ENCODE measurements around the gene TSPAN4. TPM values are rescaled to one million over a fixed set of nuclear protein-coding genes. Genes with fewer than 3 reads are reported as not detected.

The TSPAN4 gene
- total and polyA plus RNA-seq, 4 donors = 27.2 to 151 (median 78.6) TPM

GRCh38 chr11:829176-829846 lies 13.3 kb upstream of the TSPAN4 start:
- no peak for DNase-seq (ENCODE audit: low read depth in 4 of 6, low spot score in 6 of 6)
- peak overlapping the region; percentile 25 for H3K27ac ChIP-seq (ENCODE audit: low read depth, low read length)
- peaks cover 75% of the 10 kb centered on the region for H3K27me3 ChIP-seq (ENCODE audit: control insufficient read depth, insufficient read depth, low read length)
- H3K36me3 ChIP-seq (ENCODE audit: control insufficient read depth, insufficient read depth, low read length) = peaks cover 29% of the 10 kb centered on the region
- peak overlapping the region; percentile 12 for H3K4me3 ChIP-seq (ENCODE audit: low read depth, low read length)
- 17% methylated on average over 40 of the region's 40 CpGs for WGBS (ENCODE audit: insufficient coverage)
- peaks cover 81% of the 10 kb centered on the region for H3K4me1 ChIP-seq (ENCODE audit: control insufficient read depth, insufficient read depth, low read length)
- H3K9me3 ChIP-seq (ENCODE audit: control insufficient read depth, insufficient read depth, low read length) = no peaks in the 10 kb centered on the region

DNA sequence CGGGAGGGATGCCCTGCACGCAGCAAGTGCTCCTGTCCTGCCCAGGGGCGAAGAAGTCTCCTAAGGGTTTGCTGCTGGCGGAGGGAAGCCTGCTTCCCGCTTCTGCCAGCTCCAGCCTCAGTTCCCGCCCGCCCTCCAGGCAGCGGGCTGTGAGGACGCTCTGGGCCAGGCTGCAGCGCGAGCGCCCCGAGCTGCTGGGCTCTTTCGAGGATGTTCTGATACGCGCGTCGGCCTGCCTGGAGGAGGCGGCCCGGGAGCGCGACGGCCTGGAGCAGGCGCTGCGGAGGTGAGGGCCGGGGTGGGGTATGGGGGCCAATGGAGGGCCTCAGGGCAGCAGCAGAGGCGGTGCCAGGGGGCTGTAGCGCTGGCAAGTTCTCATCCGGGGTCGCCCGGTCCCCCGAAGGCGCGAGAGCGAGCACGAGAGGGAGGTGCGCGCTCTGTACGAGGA lies 12.8 kb upstream of the TSPAN4 start:
- H3K4me1 ChIP-seq (ENCODE audit: control insufficient read depth, insufficient read depth, low read length) = peaks cover 82% of the 10 kb centered on the region
- no peaks in the 10 kb centered on the region for H3K9me3 ChIP-seq (ENCODE audit: control insufficient read depth, insufficient read depth, low read length)
- WGBS (ENCODE audit: insufficient coverage) = 2% methylated on average over 39 of the region's 39 CpGs
- no peak for DNase-seq (ENCODE audit: low read depth in 4 of 6, low spot score in 6 of 6)
- peak overlapping the region; percentile 12 for H3K4me3 ChIP-seq (ENCODE audit: low read depth, low read length)
- H3K27ac ChIP-seq (ENCODE audit: low read depth, low read length) = no peak overlapping the region
- peaks cover 72% of the 10 kb centered on the region for H3K27me3 ChIP-seq (ENCODE audit: control insufficient read depth, insufficient read depth, low read length)
- H3K36me3 ChIP-seq (ENCODE audit: control insufficient read depth, insufficient read depth, low read length) = peaks cover 29% of the 10 kb centered on the region

DNA sequence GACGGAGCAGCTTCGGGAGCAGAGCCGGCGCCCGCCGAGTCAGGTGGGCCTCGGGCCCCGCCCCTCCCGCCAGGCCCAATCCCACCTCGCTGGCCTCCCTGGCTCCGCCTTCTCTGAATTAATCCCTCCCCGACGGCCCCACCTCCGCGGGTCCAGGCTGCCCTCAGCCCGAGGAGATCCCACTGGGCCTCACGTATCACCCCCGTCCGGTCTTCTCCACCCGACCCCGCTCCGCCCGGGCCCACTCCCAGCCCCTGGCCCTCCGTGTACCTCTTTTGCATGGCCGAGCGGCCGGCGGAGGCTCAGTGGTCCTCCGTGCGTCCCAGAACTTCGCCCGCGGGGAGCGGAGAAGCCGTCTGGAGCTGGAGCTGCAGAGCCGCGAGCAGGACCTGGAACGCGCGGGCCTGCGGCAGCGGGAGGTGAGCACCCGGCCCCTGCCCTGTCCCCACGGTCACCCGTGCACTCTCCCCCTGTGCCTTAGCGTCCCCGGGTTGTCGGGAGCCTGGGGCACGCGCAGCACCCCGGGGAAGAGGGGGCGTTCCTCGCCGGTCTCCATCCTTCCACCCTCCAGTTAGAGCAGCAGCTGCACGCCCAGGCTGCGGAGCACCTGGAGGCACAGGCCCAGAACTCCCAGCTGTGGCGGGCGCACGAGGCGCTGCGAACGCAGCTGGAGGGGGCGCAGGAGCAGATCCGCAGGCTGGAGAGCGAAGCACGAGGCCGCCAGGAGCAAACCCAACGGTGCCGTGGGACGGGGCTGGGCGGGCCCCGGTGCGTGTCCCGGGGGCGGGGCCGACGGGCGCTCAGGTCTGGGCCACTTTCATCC lies 12.1 kb upstream of the TSPAN4 start:
- WGBS (ENCODE audit: insufficient coverage) = 2% methylated on average over 75 of the region's 78 CpGs
- Histone ChIP-seq H3K4me3 (ENCODE audit: low read depth, low read length) (peak overlapping the region; percentile 31), H3K9me3 (ENCODE audit: control insufficient read depth, insufficient read depth, low read length) (no peaks in the 10 kb centered on the region), H3K36me3 (ENCODE audit: control insufficient read depth, insufficient read depth, low read length) (peaks cover 26% of the 10 kb centered on the region), H3K27me3 (ENCODE audit: control insufficient read depth, insufficient read depth, low read length) (peaks cover 66% of the 10 kb centered on the region), H3K4me1 (ENCODE audit: control insufficient read depth, insufficient read depth, low read length) (peaks cover 86% of the 10 kb centered on the region), H3K27ac (ENCODE audit: low read depth, low read length) (no peak overlapping the region)
- DNase-seq (ENCODE audit: low read depth in 4 of 6, low spot score in 6 of 6) = peak in 2 of 6 donors; percentile 82 to 84

DNA sequence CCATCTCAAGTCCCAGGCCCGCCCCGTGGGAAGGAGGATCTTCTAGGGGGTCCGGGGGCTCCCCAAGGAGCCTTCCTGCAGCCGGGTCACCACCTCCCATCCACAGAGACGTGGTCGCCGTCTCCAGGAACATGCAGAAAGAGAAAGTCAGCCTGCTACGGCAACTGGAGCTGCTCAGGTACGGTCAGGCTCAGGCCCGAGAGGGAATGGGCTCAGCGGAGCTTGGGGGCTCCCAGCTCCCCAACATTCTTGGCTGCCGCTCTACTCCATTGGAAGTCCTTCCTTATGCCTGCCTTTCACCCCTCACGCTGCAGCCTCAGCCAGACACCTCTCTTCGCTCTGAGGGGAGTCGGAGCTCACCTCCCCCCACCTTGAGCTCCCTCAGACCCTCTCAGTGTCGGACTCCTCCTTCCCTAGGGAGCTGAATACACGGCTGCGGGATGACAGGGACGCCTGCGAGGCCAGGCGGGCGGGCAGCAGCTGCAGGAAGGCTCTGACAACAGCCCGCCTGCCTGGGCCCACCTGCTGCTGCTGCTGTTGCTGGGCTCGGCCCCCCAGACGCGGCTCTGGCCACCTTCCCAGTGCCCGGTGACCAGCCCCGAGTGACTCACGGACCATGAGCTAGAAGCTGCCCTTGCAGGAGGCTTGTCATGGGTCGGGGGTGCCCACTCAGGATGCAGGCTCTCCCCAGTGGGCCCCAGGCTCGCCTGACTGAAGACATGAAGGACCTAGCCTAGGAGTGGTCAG lies 11.4 kb upstream of the TSPAN4 start:
- Histone ChIP-seq H3K4me1 (ENCODE audit: control insufficient read depth, insufficient read depth, low read length) (peaks cover 83% of the 10 kb centered on the region), H3K27ac (ENCODE audit: low read depth, low read length) (no peak overlapping the region), H3K9me3 (ENCODE audit: control insufficient read depth, insufficient read depth, low read length) (no peaks in the 10 kb centered on the region), H3K27me3 (ENCODE audit: control insufficient read depth, insufficient read depth, low read length) (peaks cover 58% of the 10 kb centered on the region), H3K36me3 (ENCODE audit: control insufficient read depth, insufficient read depth, low read length) (peaks cover 24% of the 10 kb centered on the region), H3K4me3 (ENCODE audit: low read depth, low read length) (no peak overlapping the region)
- no peak for DNase-seq (ENCODE audit: low read depth in 4 of 6, low spot score in 6 of 6)
- 20% methylated on average over 29 of the region's 31 CpGs for WGBS (ENCODE audit: insufficient coverage)

DNA sequence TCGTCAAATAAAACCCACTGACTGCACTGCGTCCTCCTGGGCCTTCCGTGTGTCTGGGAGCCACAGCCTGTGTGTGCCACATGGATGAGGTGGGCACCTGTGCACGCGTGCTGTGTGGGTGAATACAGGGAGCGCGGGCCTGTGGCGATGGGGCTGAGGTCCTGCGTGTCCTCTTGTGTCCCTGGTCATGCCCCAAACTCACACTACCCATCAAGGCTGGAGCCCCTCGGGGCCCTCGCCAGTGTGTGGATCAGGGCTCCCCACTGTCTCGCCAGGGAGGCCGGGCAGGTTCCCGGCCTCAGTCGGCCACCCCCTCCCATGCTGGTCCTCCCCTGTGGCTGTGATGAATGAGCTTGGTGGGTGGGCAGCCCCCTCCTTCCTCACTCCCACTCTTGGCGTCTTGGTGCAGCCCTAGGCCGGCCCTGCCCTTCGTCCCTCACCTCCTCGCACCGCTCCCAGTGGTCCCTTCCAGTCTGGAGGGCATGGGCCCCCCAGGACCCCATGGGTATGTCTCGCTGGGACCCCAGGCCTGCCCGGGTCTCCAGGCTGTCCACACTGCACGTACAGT lies 10.6 kb upstream of the TSPAN4 start:
- peak overlapping the region; percentile 41 for H3K4me3 ChIP-seq (ENCODE audit: low read depth, low read length)
- H3K36me3 ChIP-seq (ENCODE audit: control insufficient read depth, insufficient read depth, low read length) = peaks cover 32% of the 10 kb centered on the region
- H3K27me3 ChIP-seq (ENCODE audit: control insufficient read depth, insufficient read depth, low read length) = peaks cover 52% of the 10 kb centered on the region
- 53% methylated on average over 15 of the region's 23 CpGs for WGBS (ENCODE audit: insufficient coverage)
- DNase-seq (ENCODE audit: low read depth in 4 of 6, low spot score in 6 of 6) = no peak
- H3K4me1 ChIP-seq (ENCODE audit: control insufficient read depth, insufficient read depth, low read length) = peaks cover 77% of the 10 kb centered on the region
- peak overlapping the region; percentile 15 for H3K27ac ChIP-seq (ENCODE audit: low read depth, low read length)
- H3K9me3 ChIP-seq (ENCODE audit: control insufficient read depth, insufficient read depth, low read length) = no peaks in the 10 kb centered on the region

DNA sequence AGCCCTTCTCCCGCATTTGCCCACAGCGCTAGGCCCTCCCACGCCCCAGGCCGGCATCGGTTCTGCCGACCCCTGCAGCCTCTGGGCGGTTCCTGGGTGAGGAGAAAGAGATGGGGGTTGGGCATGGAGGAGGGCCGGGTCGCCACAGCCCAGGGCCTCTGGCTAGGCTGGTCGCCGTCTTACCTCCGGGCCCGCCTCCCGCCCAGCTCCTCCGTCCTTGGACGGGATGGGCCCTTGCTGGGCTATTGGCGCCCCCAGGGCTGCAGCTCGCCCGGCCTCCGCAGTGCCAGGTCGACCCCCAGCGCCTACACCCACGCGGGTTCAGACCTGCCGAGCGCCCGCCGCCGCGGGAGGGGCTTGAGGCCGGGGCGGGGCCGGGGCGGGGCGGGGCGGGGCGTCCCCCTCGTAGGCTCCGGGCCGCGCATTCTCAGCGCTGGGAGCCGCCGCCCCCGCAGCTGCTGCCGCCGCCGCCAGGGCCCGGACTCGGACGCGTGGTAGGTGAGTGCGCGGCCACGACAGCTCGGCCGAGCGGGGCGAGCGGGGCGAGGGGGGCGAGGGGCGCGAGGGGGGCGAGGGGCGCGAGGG lies 10.0 kb upstream of the TSPAN4 start, which contains the start of gene CD151:
CD151 (plus strand) TSS at position 424 of the 585 bp plus-strand sequence. CDS start 3,118 bp downstream, outside the sequence.
- H3K27ac ChIP-seq (ENCODE audit: low read depth, low read length) = peak within 1 kb of the TSS; percentile 57

DNA sequence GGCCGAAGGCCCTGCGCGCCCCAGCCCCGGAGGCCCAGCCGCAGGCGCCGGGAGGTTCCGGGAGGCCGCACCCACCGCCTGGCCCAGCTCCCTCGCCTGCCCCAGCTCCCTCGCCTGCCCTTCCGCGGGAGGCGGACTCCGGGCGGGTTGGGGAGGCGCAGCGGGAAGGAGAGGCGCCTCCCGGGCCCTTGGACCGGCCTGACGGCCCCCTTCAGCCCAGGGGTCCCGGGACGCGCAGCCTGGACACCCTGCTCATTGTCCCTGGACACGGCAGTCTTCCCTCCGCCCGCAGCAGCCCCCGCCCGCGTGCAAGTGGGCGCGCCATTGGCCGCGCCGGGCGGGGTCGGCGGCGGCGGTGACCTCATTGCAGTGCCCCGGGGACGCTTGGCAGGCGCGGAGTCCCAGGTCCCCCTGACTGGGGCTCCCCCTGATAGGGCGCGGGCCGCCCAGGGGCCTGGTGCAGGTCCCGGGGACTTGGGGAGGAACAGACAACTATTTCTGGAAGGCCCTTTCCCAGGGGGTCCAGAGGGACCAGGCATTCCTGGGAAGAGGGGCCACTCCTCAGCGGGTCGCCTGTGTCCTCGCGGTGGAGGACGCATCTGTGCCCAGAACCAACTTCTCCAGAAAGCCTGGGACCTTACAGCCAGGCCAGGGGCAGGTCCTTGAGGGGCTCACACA lies 9.4 kb upstream of the TSPAN4 start:
- Histone ChIP-seq H3K4me1 (ENCODE audit: control insufficient read depth, insufficient read depth, low read length) (peaks cover 67% of the 10 kb centered on the region), H3K4me3 (ENCODE audit: low read depth, low read length) (peak overlapping the region; percentile 65), H3K27ac (ENCODE audit: low read depth, low read length) (peak overlapping the region; percentile 57), H3K36me3 (ENCODE audit: control insufficient read depth, insufficient read depth, low read length) (peaks cover 44% of the 10 kb centered on the region), H3K9me3 (ENCODE audit: control insufficient read depth, insufficient read depth, low read length) (no peaks in the 10 kb centered on the region), H3K27me3 (ENCODE audit: control insufficient read depth, insufficient read depth, low read length) (peaks cover 42% of the 10 kb centered on the region)
- DNase-seq (ENCODE audit: low read depth in 4 of 6, low spot score in 6 of 6) = peak in 2 of 6 donors; percentile 64 to 70
- WGBS (ENCODE audit: insufficient coverage) = under 1% methylated on average over 54 of the region's 55 CpGs

More for the DNA sequence above, 10.0 kb upstream of the TSPAN4 start, which contains the start of gene CD151:
- Histone ChIP-seq H3K4me3 (ENCODE audit: low read depth, low read length) (peak within 1 kb of the TSS; percentile 65), H3K36me3 (ENCODE audit: control insufficient read depth, insufficient read depth, low read length) (peaks cover 38% of the 10 kb centered on the region), H3K27me3 (ENCODE audit: control insufficient read depth, insufficient read depth, low read length) (peaks cover 48% of the 10 kb centered on the region), H3K9me3 (ENCODE audit: control insufficient read depth, insufficient read depth, low read length) (no peaks in the 10 kb centered on the region), H3K4me1 (ENCODE audit: control insufficient read depth, insufficient read depth, low read length) (peaks cover 73% of the 10 kb centered on the region)
- WGBS (ENCODE audit: insufficient coverage) = under 1% methylated on average over 44 of the region's 67 CpGs
- peak in 2 of 6 donors; percentile 78 to 80 for DNase-seq (ENCODE audit: low read depth in 4 of 6, low spot score in 6 of 6)

- DNase-seq (ENCODE audit: low read depth in 4 of 6, low spot score in 6 of 6) = no peak
- Histone ChIP-seq H3K4me1 (ENCODE audit: control insufficient read depth, insufficient read depth, low read length) (peaks cover 66% of the 10 kb centered on the region), H3K36me3 (ENCODE audit: control insufficient read depth, insufficient read depth, low read length) (peaks cover 50% of the 10 kb centered on the region), H3K27me3 (ENCODE audit: control insufficient read depth, insufficient read depth, low read length) (peaks cover 36% of the 10 kb centered on the region), H3K9me3 (ENCODE audit: control insufficient read depth, insufficient read depth, low read length) (no peaks in the 10 kb centered on the region), H3K4me3 (ENCODE audit: low read depth, low read length) (peak overlapping the region; percentile 65), H3K27ac (ENCODE audit: low read depth, low read length) (peak overlapping the region; percentile 61)
- WGBS (ENCODE audit: insufficient coverage) = 67% methylated on average over 4 of the region's 9 CpGs
Measured at GRCh38 chr11:833849-834311, 8.8 kb upstream of the TSPAN4 start.

Data from spinal cord (tissue), 10 donors.